ENCODE results near the gene FAR1.
"Not testable (repeated sequence)": the region's sequence is repeated elsewhere in the genome, so short reads cannot be mapped to it uniquely, and the experiment has no call there.

Gene FAR1

GRCh38 chr11:13705710-13706109, 37.2 kb downstream of the FAR1 start:
- no peak for DNase-seq
- no peak for ATAC-seq

DNA sequence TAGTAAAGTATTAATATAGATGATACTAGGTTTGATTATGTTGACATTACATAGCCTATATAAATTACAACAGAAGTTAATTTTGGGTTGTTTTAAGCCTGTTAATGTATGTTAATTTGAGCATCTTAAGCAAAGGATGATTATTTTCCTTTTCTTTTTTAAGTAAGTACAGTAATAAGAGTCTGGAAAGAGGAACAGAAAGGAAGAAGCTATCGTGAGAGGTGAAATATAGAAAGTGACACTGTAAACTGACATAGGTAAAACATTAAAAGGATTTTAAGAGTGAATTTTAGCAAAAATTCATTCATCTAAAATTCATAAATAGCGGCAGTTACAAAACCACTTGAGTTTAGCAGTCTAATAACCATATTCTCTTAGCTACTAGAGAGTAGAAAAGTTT, 45.5 kb downstream of the FAR1 start:
- no peak for ATAC-seq
- no peak for DNase-seq

- DNase-seq (no peak), ATAC-seq (no peak)
These were observed 48.9 kb downstream of the FAR1 start for GRCh38 chr11:13717331-13717730.

GRCh38 chr11:13718394-13718793, 49.9 kb downstream of the FAR1 start:
- DNase-seq (no peak), ATAC-seq (no peak)

DNA sequence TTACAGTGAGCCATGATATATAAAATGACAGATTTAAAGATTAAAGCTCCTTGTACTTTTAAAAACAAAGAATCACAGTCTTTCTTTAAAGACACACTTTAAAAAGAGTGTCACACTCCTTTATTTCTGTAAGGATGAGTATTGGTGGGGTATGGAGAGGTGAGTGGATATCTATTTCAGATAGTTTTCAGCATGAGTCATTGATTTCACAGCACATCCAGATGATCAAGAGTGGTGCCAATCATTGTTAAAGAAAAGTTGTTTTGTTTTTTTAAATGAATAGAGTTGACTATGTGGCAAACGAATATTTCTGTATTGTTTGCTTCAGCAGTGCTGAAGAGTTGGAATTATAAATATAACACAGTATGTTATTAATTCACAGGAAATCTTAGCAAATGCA, 52.5 kb downstream of the FAR1 start:
- ATAC-seq (no peak), DNase-seq (no peak)

GRCh38 chr11:13721760-13722159, 53.3 kb downstream of the FAR1 start:
- DNase-seq = no peak

DNA sequence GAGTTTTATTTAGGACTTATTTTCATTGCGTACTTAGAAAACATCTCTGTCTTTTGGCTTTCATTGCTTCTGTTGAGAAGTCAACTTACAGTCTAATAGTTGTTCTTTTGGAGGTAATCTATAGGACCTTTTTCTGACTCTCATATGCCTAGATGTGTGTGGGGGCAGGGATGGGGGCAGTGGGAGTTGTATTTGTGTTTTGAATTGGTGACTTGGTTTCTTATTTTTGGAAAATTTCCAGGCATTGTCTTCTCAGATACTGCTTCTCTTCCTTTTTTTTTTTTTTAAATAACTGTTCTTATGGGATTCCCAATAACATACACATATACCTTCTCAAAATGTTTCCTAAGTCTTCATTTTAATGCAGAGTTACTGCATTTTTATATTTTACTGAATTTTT, 58.0 kb downstream of the FAR1 start:
- no peak for ATAC-seq
- no peak for DNase-seq

More at GRCh38 chr11:13721760-13722159, 53.3 kb downstream of the FAR1 start:
- no peak for ATAC-seq

DNA sequence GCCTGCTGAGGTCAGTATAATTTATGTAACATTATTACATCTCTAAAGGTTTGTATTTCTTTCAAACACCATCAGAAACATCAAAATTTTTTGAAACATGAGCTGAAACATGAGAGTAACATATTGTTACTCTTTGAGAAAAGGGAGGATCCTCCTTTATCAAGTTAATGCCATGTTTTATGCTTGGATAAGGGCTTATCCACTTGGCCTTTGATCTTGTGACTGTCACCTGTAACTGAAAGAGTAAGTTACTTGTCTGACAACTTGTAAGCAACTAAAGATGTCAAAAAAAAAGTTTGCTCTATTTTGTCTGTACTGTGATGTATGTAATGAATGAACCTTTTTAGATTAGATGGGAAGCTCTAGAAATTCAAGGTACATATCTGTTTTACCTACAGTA, 59.6 kb downstream of the FAR1 start:
- no peak for ATAC-seq
- DNase-seq = no peak

- ATAC-seq (no peak), DNase-seq (no peak)
These were observed 66.1 kb downstream of the FAR1 start for GRCh38 chr11:13734530-13734929.

GRCh38 chr11:13745165-13745564, 76.7 kb downstream of the FAR1 start:
- DNase-seq = no peak
- no peak for ATAC-seq

- not testable (repeated sequence) for ATAC-seq, DNase-seq
These were observed 84.8 kb downstream of the FAR1 start for GRCh38 chr11:13753316-13753715.

- DNase-seq (no peak), ATAC-seq (no peak)
These were observed 90.6 kb downstream of the FAR1 start for GRCh38 chr11:13759050-13759449.

GRCh38 chr11:13760115-13760514, 91.6 kb downstream of the FAR1 start:
- ATAC-seq = no peak
- DNase-seq = no peak

GRCh38 chr11:13761250-13761649, 92.8 kb downstream of the FAR1 start:
- ATAC-seq (no peak), DNase-seq (no peak)

DNA sequence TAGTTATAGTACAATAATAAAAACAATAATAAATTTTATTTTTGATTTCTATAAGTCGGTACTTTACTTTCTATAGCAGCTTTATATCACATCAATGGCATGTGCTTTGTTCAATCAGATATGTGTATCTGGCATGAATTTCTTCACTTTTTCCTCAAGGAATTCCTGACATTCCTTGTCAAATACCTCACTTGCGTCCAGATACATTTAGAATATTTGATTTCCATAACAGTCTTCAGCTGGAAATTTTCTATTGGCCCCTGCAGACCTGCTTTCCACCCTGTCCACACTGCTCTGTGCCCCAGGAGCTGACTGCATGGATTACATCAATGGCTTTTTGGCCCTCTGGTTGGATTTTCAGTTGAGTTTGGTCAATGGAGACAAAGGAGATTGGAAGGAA, 93.2 kb downstream of the FAR1 start:
- no peak for DNase-seq
- ATAC-seq = no peak

GRCh38 chr11:13762718-13763117, 94.2 kb downstream of the FAR1 start:
- ATAC-seq = no peak

GRCh38 chr11:13763341-13763740, 94.9 kb downstream of the FAR1 start:
- DNase-seq (no peak), ATAC-seq (no peak)

More at GRCh38 chr11:13762718-13763117, 94.2 kb downstream of the FAR1 start:
- DNase-seq = no peak

DNA sequence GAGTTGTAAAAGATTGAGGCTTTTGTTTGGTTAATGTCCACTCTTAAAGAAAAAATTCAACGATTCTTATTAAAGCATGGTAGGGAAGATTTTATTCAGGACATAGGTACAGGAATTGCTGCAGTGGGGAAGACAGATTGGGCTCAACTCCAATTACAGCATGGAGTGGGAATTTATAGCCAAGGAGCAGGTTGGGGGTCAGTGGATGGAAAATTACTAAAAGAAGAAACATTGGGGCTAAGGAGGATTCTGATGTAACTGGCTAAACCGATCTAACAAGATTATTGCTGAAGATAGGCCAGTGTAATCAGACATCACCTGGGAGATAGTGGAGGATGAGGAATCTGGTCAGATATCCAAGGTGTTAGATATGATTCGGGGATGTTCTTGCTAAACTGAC, 97.4 kb downstream of the FAR1 start:
- ATAC-seq (no peak), DNase-seq (no peak)

DNA sequence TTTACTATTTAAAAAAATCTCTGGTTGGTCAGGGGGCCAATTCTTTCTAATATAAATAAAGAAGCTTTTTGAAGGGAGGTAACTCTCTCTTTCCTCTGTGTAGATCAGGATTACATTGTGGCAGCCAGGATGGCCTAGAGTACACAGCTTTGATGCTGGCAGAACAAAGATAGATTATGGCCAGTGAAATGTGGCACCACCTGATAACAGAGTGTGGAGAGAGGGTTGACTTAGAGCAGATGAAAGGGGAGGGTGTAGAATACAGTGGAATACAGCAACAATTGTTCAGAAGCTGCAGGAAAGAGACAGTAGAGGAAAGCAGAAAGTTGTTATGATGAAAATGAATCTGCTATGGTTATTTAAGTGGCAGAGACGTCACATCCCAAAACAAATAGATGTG, 99.0 kb downstream of the FAR1 start:
- DNase-seq (no peak), ATAC-seq (no peak)

GRCh38 chr11:13769188-13769587, 100.7 kb downstream of the FAR1 start:
- DNase-seq (no peak), ATAC-seq (no peak)

- DNase-seq (no peak), ATAC-seq (no peak)
These were observed 102.7 kb downstream of the FAR1 start for GRCh38 chr11:13771151-13771550.

GRCh38 chr11:13772223-13773046, 104.0 kb downstream of the FAR1 start:
- DNase-seq = no peak
- no peak for ATAC-seq

DNA sequence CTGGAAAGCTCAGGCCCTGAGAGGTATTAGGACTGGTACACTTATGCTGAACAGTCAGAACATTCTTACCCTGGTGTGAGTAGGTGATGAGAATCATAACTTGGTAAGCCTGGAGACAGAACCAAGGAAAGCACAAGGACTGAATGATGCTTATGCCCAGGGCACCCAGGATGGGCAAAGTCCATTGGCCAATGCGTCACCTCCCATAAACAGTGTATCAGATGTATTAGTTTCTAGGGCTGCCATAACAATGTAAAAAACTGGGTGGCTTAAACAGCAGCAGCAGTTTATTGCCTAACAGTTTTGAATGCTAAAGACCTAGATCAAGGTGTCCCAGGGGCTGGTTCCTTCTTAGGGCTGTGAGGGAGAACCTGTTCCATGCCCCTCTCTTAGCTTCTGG, 107.0 kb downstream of the FAR1 start:
- ATAC-seq (no peak), DNase-seq (no peak)

GRCh38 chr11:13776134-13776815, 107.8 kb downstream of the FAR1 start:
- DNase-seq (peak; percentile 10), ATAC-seq (no peak)

All from stimulated activated naive CD8-positive, alpha-beta T cell treated with anti-CD3 and anti-CD28 coated beads, Interleukin-15, Interleukin-2, amounts not matched to agents 100 U/mL and 50 U/mL, for 24 hours (primary cell).